HEK293T (cell line): ENCODE results near the gene NOB1.

Experiments
- CTCF ChIA-PET: fragments of 350-600 bp; formaldehyde crosslinking; extraction: SDS; loops from one replicate; lab custom pipeline; 2021; ENCODE audit warnings: antibody characterized with exemption, inconsistent platforms; lab: Yijun Ruan, JAX
- POLR2A ChIA-PET: fragments of 350-600 bp; formaldehyde crosslinking; extraction: SDS; loops from one replicate; lab custom pipeline; 2020; ENCODE audit warnings: antibody characterized with exemption, inconsistent platforms; lab: Yijun Ruan, JAX
- DNase-seq: peaks from one replicate; pipeline ENCODE4 v3.0.0; 2012; ENCODE audit warnings: mixed read lengths; ENCODE audit errors: extremely low spot score
- ARNT ChIP-seq: fragments of 450-650 bp; IDR thresholded peaks from 2 replicates; pipeline ENCODE4 v1.6.1; 2017; ENCODE audit warnings: mild to moderate bottlenecking
- BHLHE40 ChIP-seq: fragments of 450-650 bp; IDR thresholded peaks from 2 replicates; pipeline ENCODE4 v1.6.1; 2016; ENCODE audit warnings: mild to moderate bottlenecking, moderate library complexity, borderline replicate concordance
- CTBP1 ChIP-seq: fragments of 450-650 bp; IDR thresholded peaks from 2 replicates; pipeline ENCODE4 v1.6.1; 2016; ENCODE audit warnings: borderline replicate concordance
- ELF4 ChIP-seq: fragments of 450-650 bp; IDR thresholded peaks from 2 replicates; pipeline ENCODE4 v1.6.1; 2017; ENCODE audit warnings: antibody characterized with exemption
- FOXA1 ChIP-seq: fragments of 450-650 bp; IDR thresholded peaks from 2 replicates; pipeline ENCODE4 v1.6.1; 2016; ENCODE audit warnings: mild to moderate bottlenecking
- FOXK2 ChIP-seq: fragments of 450-650 bp; IDR thresholded peaks from 2 replicates; pipeline ENCODE4 v1.6.1; 2016; ENCODE audit warnings: mild to moderate bottlenecking
- FOXM1 ChIP-seq: fragments of 450-650 bp; IDR thresholded peaks from 2 replicates; pipeline ENCODE4 v1.6.1; 2017; ENCODE audit warnings: mild to moderate bottlenecking, borderline replicate concordance
- HDGF ChIP-seq: fragments of 450-650 bp; IDR thresholded peaks from 2 replicates; pipeline ENCODE4 v1.6.1; 2017; ENCODE audit warnings: antibody characterized with exemption, borderline replicate concordance
- L3MBTL2 ChIP-seq: fragments of 450-650 bp; conservative IDR thresholded peaks from 2 replicates; pipeline ENCODE4 v1.6.1; 2016; ENCODE audit warnings: mild to moderate bottlenecking
- LEF1 ChIP-seq: fragments of 450-650 bp; IDR thresholded peaks from 2 replicates; pipeline ENCODE4 v1.6.1; 2017; ENCODE audit warnings: mild to moderate bottlenecking, borderline replicate concordance
- NFRKB ChIP-seq: fragments of 450-650 bp; IDR thresholded peaks from 2 replicates; pipeline ENCODE4 v1.6.1; 2016; ENCODE audit warnings: mild to moderate bottlenecking, moderate library complexity
- PKNOX1 ChIP-seq: fragments of 450-650 bp; IDR thresholded peaks from 2 replicates; pipeline ENCODE4 v1.6.1; 2016
- SP1 ChIP-seq: fragments of 450-650 bp; IDR thresholded peaks from 2 replicates; pipeline ENCODE4 v1.6.1; 2017
- SUZ12 ChIP-seq: fragments of 450-650 bp; IDR thresholded peaks from 2 replicates; pipeline ENCODE4 v1.6.1; 2016; ENCODE audit warnings: mild to moderate bottlenecking
- TARDBP ChIP-seq: fragments of 450-650 bp; IDR thresholded peaks from 2 replicates; pipeline ENCODE4 v1.6.1; 2016
- ZNF384 ChIP-seq: fragments of 450-650 bp; IDR thresholded peaks from 2 replicates; pipeline ENCODE4 v1.6.1; 2016

The NOB1 gene

GRCh38 chr16:69771651-69771967, 16.9 kb upstream of the NOB1 start:
- DNase-seq: no peak
- POLR2A ChIA-PET: no interaction called here
- CTCF ChIA-PET: no interaction called here
- TF ChIP-seq SUZ12 (no peak), SP1 (no peak), NFRKB (no peak), FOXA1 (no peak), PKNOX1 (no peak), L3MBTL2 (no peak), TARDBP (no peak), ZNF384 (no peak), FOXK2 (no peak), CTBP1 (no peak), HDGF (no peak), BHLHE40 (no peak), ELF4 (no peak)

- TF ChIP-seq PKNOX1: no peak
- no peak for TF ChIP-seq SUZ12
- no peak for TF ChIP-seq CTBP1
- no peak for TF ChIP-seq FOXM1
- no peak for TF ChIP-seq TARDBP
- no peak for TF ChIP-seq NFRKB
- TF ChIP-seq SP1: no peak
- no peak for TF ChIP-seq ELF4
- TF ChIP-seq L3MBTL2: no peak
- TF ChIP-seq HDGF: no peak
- no peak for TF ChIP-seq FOXK2
- TF ChIP-seq BHLHE40: no peak
- TF ChIP-seq ZNF384: no peak
- DNase-seq: no peak
- ChIA-PET CTCF (no interaction called here), POLR2A (no interaction called here)
These were observed 14.7 kb upstream of the NOB1 start for GRCh38 chr16:69769404-69769803.

- CTCF ChIA-PET: no interaction called here
These were observed 13.9 kb upstream of the NOB1 start for GRCh38 chr16:69768666-69769065.

GRCh38 chr16:69767459-69768229, 12.9 kb upstream of the NOB1 start:
- TF ChIP-seq FOXM1 (no peak), LEF1 (no peak), PKNOX1 (no peak), SUZ12 (no peak), NFRKB (no peak), CTBP1 (no peak), L3MBTL2 (no peak), HDGF (no peak), ARNT (no peak)
- DNase-seq: no peak
- CTCF ChIA-PET: interaction anchor here (0.7 kb wide), 1 partner anchor 368 kb away, joined by 6 read pairs; no protein-coding TSS in a partner anchor
- POLR2A ChIA-PET: interaction anchor here (1.7 kb wide), 1 partner anchor 13 kb away, joined by 5 read pairs; the partner anchor contains the start of gene NOB1

More at GRCh38 chr16:69768666-69769065, 13.9 kb upstream of the NOB1 start:
- POLR2A ChIA-PET: interaction anchor here (1.7 kb wide), 1 partner anchor 14 kb away, joined by 5 read pairs; the partner anchor contains the start of gene NOB1
- DNase-seq: no peak
- no peak for TF ChIP-seq TARDBP

GRCh38 chr16:69763599-69763942, 8.8 kb upstream of the NOB1 start:
- CTCF ChIA-PET: interaction anchor here (0.6 kb wide), 1 partner anchor 260 kb away, joined by 4 read pairs; no protein-coding TSS in a partner anchor
- POLR2A ChIA-PET: interaction anchor here (0.7 to 2.5 kb wide), 3 partner anchors 9 to 10 kb away, joined by 3 to 12 read pairs (median 9); partner anchors contain the start of gene NOB1
- DNase-seq: no peak
- TF ChIP-seq LEF1: no peak
- TF ChIP-seq NFRKB: no peak
- TF ChIP-seq ZNF384: no peak
- TF ChIP-seq SP1: no peak
- no peak for TF ChIP-seq SUZ12
- TF ChIP-seq ELF4: no peak
- TF ChIP-seq PKNOX1: no peak
- TF ChIP-seq BHLHE40: no peak
- TF ChIP-seq CTBP1: no peak
- no peak for TF ChIP-seq TARDBP
- no peak for TF ChIP-seq FOXM1
- no peak for TF ChIP-seq FOXA1
- TF ChIP-seq FOXK2: no peak
- TF ChIP-seq HDGF: no peak
- TF ChIP-seq ARNT: no peak
- no peak for TF ChIP-seq L3MBTL2
